ENCODE results near the gene VPS16. TPM values are rescaled to one million over a fixed set of nuclear protein-coding genes. Genes with fewer than 3 reads are reported as not detected.

The VPS16 gene
- total and polyA plus RNA-seq, 4 donors = 14.5 to 24.3 (median 16.1) TPM

- peaks cover 0 to 6% (median under 1%) of the 10 kb centered on the region in 4 donors for H3K4me1 ChIP-seq (ENCODE audit: control insufficient read depth in 4 of 4, insufficient read depth in 4 of 4, low read length in 3 of 4)
These were observed 47.8 kb downstream of the VPS16 start for GRCh38 chr20:2888224-2888955.

More at GRCh38 chr20:2888224-2888955, 47.8 kb downstream of the VPS16 start:
- H3K36me3 ChIP-seq (ENCODE audit: control insufficient read depth in 4 of 4, insufficient read depth in 3 of 4, low read depth in 1 of 4, low read length in 3 of 4) = no peaks in the 10 kb centered on the region
- H3K4me3 ChIP-seq (ENCODE audit: low read depth in 1 of 3, low read length in 3 of 3) = no peak overlapping the region
- H3K9me3 ChIP-seq (ENCODE audit: control insufficient read depth in 4 of 4, low read length in 3 of 4) = no peaks in the 10 kb centered on the region
- WGBS = 95% methylated on average over 4 of the region's 4 CpGs
- DNase-seq (ENCODE audit: low spot score) = no peak
- no peak overlapping the region for H3K9ac ChIP-seq (ENCODE audit: low read depth in 1 of 2, low read length in 2 of 2)
- no peak overlapping the region for H3K27ac ChIP-seq (ENCODE audit: low read depth in 1 of 2, low read length in 2 of 2)
- TF ChIP-seq FOXA1 (IDR thresholded peaks at IDR 0.05) = no peak
- TF ChIP-seq ZBTB33 (IDR thresholded peaks at IDR 0.05) = no peak
- no peak for TF ChIP-seq GABPA (IDR thresholded peaks at IDR 0.05 in 1 of 2, conservative IDR thresholded peaks at IDR 0.05 in 1 of 2)
- TF ChIP-seq REST (IDR thresholded peaks at IDR 0.05) = no peak
- TF ChIP-seq EGR1 (IDR thresholded peaks at IDR 0.05; ENCODE audit: low read depth in 2 of 2) = no peak
- no peak for TF ChIP-seq RAD21 (IDR thresholded peaks at IDR 0.05)
- no peak for TF ChIP-seq MAX (IDR thresholded peaks at IDR 0.05)
- TF ChIP-seq CTCF (IDR thresholded peaks at IDR 0.05; ENCODE audit: low read depth, low read length, missing input control) = no peak
- TF ChIP-seq HNF4G (IDR thresholded peaks at IDR 0.05) = no peak
- no peaks in the 10 kb centered on the region for H3K27me3 ChIP-seq (ENCODE audit: control insufficient read depth in 4 of 4, insufficient read depth in 4 of 4, low read length in 3 of 4)
